CD4-positive, alpha-beta T cell treated with Interleukin-6 at 100 ng/mL for 8 hours (primary cell): Measurements from ENCODE around the gene UPF3B.
"Not testable (repeated sequence)": the region's sequence is repeated elsewhere in the genome, so short reads cannot be mapped to it uniquely, and the experiment has no call there.

Source experiments
- DNase-seq: peaks from one replicate; pipeline ENCODE4 v3.0.0-alpha.2; 2020; ENCODE audit warnings: mixed read lengths, low spot score

UPF3B gene

DNA sequence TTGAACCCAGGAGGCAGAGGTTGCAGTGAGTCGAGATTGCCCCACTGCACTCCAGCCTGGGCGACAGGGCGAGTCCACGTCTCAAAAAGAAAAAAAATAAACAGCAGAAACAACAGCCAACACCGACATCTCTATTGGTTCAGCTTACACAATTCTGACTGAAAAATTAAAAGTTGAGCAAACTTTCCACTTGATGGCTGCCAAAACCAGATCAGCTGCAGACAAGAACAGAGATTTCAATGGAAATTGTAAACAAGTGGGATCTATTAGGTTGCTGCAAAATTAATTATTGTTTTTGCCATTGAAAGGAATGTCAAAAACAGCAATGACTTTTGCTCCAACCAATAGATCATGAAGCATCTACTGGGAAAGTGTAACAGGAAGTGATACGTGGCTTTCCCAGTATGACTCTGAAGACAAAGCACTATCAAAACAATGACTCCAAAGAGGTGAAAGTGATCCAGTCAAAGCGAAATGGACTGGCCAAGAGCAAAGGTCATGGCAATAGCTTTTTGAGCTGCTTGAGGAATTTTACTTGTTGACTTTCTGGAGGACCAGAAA is 26.3 kb downstream of the UPF3B start:
- no peak for DNase-seq

- DNase-seq: not testable (repeated sequence)
Measured at GRCh38 chrX:119824221-119824620, 28.5 kb downstream of the UPF3B start.

DNA sequence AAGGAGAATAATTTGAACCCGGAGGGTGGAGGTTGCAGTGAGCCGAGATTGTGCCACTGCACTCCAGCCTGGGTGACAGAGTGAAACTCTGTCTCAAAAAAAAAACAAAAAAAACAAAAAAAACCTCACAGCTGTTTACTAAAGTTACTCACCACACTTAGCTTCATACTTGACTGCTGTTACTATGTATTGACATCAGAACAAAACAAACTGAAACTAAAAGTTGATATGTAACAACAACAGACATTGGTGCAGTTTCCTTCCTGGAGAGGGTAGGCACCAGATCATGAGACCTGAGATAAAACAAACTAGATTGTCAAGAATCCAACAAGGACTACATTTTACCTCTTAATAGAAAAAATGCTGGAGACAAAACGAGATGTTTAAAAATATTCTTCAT is 31.1 kb downstream of the UPF3B start:
- peak; percentile 44 for DNase-seq

DNA sequence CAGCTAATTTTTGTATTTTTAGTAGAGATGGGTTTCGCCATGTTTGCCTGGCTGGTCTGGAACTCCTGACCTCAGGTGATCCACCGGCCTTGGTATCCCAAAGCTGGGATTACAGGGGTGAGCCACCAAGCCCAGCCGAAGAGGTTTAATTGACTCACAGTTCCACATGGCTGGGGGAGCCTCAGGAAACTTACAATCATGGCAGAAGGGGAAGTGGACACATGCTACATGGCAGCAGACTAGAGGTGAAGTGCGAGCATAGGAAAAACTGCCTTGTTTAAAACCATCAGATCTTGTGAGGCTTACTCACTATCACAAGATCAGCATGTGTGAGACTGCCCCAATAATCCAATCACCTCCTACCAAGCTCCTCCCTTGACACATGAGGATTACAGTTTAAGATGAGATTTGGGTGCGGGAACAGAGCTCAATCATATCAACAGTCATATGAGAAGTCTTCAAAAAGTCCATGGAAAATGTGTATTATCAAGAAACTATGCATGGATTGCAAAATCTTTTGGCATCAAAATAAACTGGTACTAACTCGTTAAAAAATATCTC is 35.6 kb downstream of the UPF3B start:
- DNase-seq: no peak

DNA sequence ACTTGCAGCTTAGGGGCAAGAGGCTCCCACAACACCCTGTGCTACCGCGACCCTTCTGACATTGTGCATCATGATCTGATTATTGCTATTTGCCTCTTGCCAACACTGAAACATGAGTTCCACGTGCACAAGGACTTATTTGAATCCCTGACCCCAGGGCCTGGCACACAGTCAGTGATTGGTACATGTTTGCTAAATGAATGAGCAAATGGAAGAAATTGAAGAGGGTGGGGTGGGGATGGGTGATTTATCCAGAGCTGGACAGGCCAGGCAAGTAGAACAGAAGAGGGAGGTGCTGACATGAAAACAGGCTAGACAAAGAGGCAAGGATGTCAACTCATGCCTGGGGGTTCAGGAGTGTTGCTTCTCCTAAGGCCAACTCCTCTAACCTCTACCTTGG is 36.5 kb downstream of the UPF3B start:
- DNase-seq: no peak

- DNase-seq: no peak
Measured at GRCh38 chrX:119809185-119809666, 43.5 kb downstream of the UPF3B start.

DNA sequence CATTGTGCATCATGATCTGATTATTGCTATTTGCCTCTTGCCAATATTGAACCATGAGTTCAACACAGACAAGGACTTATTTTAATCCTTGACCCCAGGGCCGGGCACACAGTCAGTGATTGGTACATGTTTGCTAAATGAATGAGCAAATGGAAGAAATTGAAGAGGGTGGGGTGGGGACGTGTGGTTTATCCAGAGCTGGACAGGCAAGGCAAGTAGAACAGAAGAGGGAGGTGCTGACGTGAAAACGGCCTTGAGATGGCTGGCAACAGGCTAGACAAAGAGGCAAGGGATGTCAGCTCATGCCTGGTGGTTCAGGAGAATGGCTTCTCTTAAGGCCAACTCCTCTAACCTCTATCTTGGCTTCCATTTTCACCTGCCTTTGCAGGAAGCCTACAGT is 44.3 kb downstream of the UPF3B start:
- DNase-seq: not testable (repeated sequence)

DNA sequence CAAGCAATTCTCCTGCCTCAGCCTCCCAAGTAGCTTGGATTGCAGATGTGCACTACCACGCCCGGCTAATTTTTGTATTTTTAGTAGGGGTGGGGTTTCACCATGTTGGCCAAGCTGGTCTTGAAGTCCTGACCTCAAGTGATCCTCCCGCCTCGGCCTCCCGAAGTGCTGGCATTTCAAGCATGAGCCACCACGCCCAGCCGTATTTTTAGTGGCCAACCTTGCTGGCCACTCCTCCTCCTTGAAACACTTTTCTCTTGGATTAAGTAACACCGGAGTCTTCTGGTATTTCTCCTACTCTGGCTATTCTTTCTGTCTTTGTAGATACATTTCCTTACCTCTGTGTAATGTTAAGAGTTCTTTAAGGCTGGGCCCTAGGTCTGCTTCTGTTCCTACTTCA is 50.2 kb downstream of the UPF3B start:
- DNase-seq: no peak

DNA sequence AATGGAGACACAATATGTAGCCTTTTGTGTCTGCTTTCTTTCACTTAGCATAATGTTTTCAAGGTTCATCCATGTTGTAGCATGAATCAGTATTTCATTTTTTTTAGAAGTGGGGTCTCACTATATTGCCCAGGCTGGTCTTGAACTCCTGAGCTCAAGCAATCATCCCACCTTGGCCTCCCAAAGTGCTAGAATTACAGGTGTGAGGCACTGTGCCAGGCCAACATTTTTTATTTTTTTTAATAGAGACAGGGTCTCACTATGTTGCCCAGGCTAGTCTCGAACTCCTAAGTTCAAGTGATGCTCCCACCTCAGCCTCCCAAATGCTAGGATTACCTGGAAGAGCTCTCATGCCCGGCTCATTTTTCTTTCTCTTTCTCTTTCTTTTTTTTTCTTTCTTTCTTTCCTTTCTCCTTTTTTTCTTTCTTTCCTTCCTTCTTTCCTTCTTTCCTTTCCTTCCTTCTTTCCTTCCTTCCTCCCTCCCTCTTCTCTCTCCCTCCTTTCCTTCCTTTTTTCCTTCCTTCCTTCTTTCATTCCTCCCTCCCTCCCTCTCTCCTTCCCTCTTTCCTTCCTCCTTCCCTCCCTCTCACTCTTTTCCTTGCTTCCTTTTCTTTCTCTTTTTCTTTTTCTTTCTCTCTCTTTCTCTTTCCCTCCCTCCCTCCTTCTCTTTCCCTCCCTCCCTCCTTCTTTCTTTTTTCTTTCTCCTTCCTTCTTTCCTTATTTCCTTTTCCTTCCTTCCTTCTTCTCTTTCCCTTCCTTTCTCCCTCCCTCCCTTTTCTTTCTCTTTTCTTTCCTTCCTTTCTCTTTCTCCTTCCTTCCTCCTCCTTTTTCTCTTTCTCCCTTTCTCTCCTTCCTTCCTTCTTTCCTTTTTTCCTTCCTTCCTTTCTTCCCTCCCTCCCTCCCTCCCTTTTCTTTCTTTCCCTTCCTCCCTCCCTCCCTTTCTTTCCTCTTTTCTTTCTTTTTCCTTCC is 51.2 kb downstream of the UPF3B start:
- DNase-seq: no peak

DNA sequence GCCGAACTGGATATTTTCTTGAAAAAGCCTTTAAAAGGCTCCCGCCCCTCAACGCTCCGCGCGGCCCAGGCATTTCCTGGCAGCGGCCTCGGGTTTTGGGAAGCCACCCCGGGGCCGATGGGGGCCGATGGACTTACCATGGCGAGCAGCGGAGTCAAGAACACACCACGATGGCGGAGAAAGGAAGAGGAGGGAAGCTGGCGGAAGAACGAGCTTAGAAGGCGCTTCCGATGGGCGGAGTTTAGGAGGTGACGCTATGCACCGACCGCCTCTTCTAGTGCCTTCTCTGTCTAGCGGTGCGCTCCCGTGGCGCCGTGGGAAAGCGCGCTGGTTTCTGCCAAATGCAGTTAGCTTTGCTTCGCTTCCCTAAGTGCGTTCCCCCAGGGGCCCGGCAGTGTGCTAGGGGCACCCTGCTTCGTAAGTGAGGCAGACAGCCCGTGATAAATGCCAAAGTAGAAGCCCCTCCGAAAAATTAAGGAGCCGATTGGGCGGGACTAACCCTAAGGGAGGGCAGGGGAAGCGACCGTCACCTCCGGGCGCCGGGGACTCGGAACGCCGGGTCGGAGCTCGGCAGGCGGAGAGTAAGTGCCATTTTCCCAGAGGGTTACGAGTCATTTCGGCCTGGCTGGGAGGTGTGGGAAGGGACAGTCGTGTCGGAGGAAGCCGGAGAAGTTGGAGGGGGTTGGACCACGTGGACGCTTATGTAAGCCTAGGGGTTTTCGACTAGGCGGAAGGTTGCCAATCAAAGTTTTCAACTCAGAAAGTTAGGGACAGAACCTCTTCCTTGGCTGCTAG is 61.1 kb downstream of the UPF3B start, which contains the start of gene RPL39:
Gene RPL39 (minus strand): TSS at position 194 of the 795 bp plus-strand sequence. CDS start 54 bp downstream, at position 140.
- peak; percentile 79 for DNase-seq

GRCh38 chrX:119790977-119791436 is 61.8 kb downstream of the UPF3B start:
- DNase-seq: peak; percentile 22

DNA sequence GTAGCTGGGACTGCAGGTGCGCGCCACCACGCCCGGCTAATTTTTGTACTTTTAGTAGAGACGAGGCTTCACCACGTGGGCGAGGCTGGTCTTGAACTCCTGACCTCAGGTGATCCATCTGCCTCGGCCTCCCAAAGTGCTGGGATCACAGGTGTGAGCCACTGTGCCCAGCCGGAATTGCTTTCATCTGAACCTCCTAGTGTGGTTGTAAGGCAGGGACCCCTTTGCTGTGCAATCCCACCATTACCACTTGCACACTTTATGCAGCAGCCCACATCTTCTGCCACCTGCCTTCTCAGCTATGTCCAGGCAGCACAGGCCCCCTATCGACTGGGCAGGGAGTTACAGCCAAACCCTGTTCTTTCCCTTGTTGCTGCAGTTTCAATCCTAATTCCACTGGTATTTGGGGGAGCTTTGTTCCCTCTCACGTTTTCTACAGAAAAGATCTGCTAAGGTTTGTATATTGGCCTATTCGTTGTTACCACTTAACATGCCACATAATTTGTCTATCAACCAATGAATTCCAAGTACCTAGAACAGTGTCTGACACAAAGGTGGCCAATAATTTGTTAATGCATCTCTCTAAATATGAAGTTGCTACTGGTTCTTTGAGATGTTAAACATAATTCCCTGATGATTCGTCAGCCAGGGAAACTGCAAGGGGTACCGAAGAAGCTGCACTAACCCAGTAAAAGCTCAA is 67.9 kb downstream of the UPF3B start:
- peak; percentile 31 for DNase-seq
